Loucy (cell line): ENCODE results near the gene ST6GAL1.

ENCODE experiments used
- H2AFZ ChIP-seq: fragments of 200-600 bp; sonication (generic); 2 replicates; pipeline ENCODE4 v1.6.0; 2016; ENCODE audit warnings: antibody characterized with exemption, mild to moderate bottlenecking, low read length, moderate library complexity
- H3F3A ChIP-seq: fragments of 200-600 bp; 2 replicates; pipeline ENCODE4 v1.6.0; 2016; ENCODE audit warnings: antibody characterized with exemption, low read depth, mild to moderate bottlenecking
- H3K27me3 ChIP-seq: fragments of 200-600 bp; sonication (generic); 2 replicates; pipeline ENCODE4 v1.6.1; 2014; ENCODE audit warnings: low read length, mild to moderate bottlenecking; ENCODE audit not compliant: insufficient read depth, poor library complexity, severe bottlenecking
- H3K36me3 ChIP-seq: fragments of 200-600 bp; sonication (generic); 2 replicates; pipeline ENCODE4 v1.6.1; 2016; ENCODE audit warnings: low read length; ENCODE audit not compliant: insufficient read depth
- H3K4me1 ChIP-seq: fragments of 200-600 bp; sonication (generic); 2 replicates; pipeline ENCODE4 v1.5.1; 2014; ENCODE audit warnings: low read length, mild to moderate bottlenecking; ENCODE audit not compliant: insufficient read depth, poor library complexity, severe bottlenecking
- H3K4me2 ChIP-seq: fragments of 200-600 bp; sonication (generic); 2 replicates; pipeline ENCODE4 v1.6.0; 2014; ENCODE audit warnings: antibody characterized with exemption, low read length, low read depth, mild to moderate bottlenecking; ENCODE audit not compliant: poor library complexity, severe bottlenecking
- H3K4me3 ChIP-seq: fragments of 200-600 bp; sonication (generic); 2 replicates; pipeline ENCODE4 v1.5.1; 2014; ENCODE audit warnings: low read length, mild to moderate bottlenecking, mixed read lengths; ENCODE audit not compliant: poor library complexity, severe bottlenecking
- H3K79me2 ChIP-seq: fragments of 200-600 bp; sonication (generic); 2 replicates; pipeline ENCODE4 v1.6.1; 2014; ENCODE audit warnings: low read length; ENCODE audit not compliant: insufficient read depth
- H3K9ac ChIP-seq: fragments of 200-600 bp; sonication (generic); 2 replicates; pipeline ENCODE4 v1.6.0; 2014; ENCODE audit warnings: mild to moderate bottlenecking, low read depth, low read length, moderate library complexity; ENCODE audit not compliant: poor library complexity, severe bottlenecking
- H3K9me2 ChIP-seq: fragments of 200-600 bp; sonication (generic); replicated peaks from 2 replicates; pipeline ENCODE4 v1.6.1; 2016; ENCODE audit warnings: low read depth, low read length, mixed read lengths
- H3K9me3 ChIP-seq: fragments of 200-600 bp; sonication (generic); 2 replicates; pipeline ENCODE4 v1.6.1; 2014; ENCODE audit warnings: mild to moderate bottlenecking, antibody characterized with exemption, low read length, low read depth; ENCODE audit not compliant: insufficient read depth
- H4K20me1 ChIP-seq: fragments of 200-600 bp; sonication (generic); 2 replicates; pipeline ENCODE4 v1.6.0; 2014; ENCODE audit warnings: antibody characterized with exemption, low read length, mild to moderate bottlenecking; ENCODE audit not compliant: insufficient read depth, poor library complexity, severe bottlenecking
- EZH2phosphoT487 ChIP-seq: fragments of 200-600 bp; IDR thresholded peaks from 2 replicates; pipeline ENCODE4 v1.6.1; 2018; ENCODE audit warnings: antibody characterized with exemption, mild to moderate bottlenecking, moderate library complexity, borderline replicate concordance
- TF ChIP-seq, protein P1 (sequence below): fragments of 200-600 bp; sonication (generic); conservative IDR thresholded peaks from 2 replicates; pipeline ENCODE4 v1.5.1; 2014; ENCODE audit warnings: mild to moderate bottlenecking, antibody characterized with exemption, low read length

The ST6GAL1 gene

GRCh38 chr3:186935133-186935532 is 4.8 kb downstream of the ST6GAL1 start:
- Histone ChIP-seq H3F3A (no peaks in the 10 kb centered on the region), H3K4me1 (peaks cover 21% of the 10 kb centered on the region), H3K9ac (no peak overlapping the region), H3K9me3 (no peaks in the 10 kb centered on the region), H3K9me2 (no peaks in the 10 kb centered on the region), H2AFZ (no peak overlapping the region), H3K79me2 (peaks cover 71% of the 10 kb centered on the region), H3K4me2 (no peak overlapping the region), H4K20me1 (peaks cover 34% of the 10 kb centered on the region), H3K36me3 (no peaks in the 10 kb centered on the region), H3K4me3 (no peak overlapping the region), H3K27me3 (no peaks in the 10 kb centered on the region)
- TF ChIP-seq EZH2phosphoT487: no peak
- TF ChIP-seq, protein P1, sequence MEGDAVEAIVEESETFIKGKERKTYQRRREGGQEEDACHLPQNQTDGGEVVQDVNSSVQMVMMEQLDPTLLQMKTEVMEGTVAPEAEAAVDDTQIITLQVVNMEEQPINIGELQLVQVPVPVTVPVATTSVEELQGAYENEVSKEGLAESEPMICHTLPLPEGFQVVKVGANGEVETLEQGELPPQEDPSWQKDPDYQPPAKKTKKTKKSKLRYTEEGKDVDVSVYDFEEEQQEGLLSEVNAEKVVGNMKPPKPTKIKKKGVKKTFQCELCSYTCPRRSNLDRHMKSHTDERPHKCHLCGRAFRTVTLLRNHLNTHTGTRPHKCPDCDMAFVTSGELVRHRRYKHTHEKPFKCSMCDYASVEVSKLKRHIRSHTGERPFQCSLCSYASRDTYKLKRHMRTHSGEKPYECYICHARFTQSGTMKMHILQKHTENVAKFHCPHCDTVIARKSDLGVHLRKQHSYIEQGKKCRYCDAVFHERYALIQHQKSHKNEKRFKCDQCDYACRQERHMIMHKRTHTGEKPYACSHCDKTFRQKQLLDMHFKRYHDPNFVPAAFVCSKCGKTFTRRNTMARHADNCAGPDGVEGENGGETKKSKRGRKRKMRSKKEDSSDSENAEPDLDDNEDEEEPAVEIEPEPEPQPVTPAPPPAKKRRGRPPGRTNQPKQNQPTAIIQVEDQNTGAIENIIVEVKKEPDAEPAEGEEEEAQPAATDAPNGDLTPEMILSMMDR: no peak

GRCh38 chr3:186937017-186937875 is 6.9 kb downstream of the ST6GAL1 start:
- no peaks in the 10 kb centered on the region for H3K9me3 ChIP-seq
- peaks cover 64% of the 10 kb centered on the region for H3K79me2 ChIP-seq
- no peaks in the 10 kb centered on the region for H3K27me3 ChIP-seq
- no peaks in the 10 kb centered on the region for H3K9me2 ChIP-seq
- no peaks in the 10 kb centered on the region for H3F3A ChIP-seq
- peaks cover 17% of the 10 kb centered on the region for H3K4me1 ChIP-seq
- H3K4me2 ChIP-seq: no peak overlapping the region
- no peaks in the 10 kb centered on the region; the same call in 1 of the 2 replicates for H3K36me3 ChIP-seq
- no peak overlapping the region for H3K9ac ChIP-seq
- peaks cover 31% of the 10 kb centered on the region for H4K20me1 ChIP-seq
- TF ChIP-seq EZH2phosphoT487: no peak
- TF ChIP-seq, protein P1: no peak
- H3K4me3 ChIP-seq: no peak overlapping the region
- no peak overlapping the region for H2AFZ ChIP-seq

GRCh38 chr3:186938716-186939115 is 8.4 kb downstream of the ST6GAL1 start:
- no peak overlapping the region for H3K4me2 ChIP-seq
- no peaks in the 10 kb centered on the region for H3K9me2 ChIP-seq
- H3K79me2 ChIP-seq: peaks cover 54% of the 10 kb centered on the region; the same call in 1 of the 2 replicates
- H3K36me3 ChIP-seq: peaks cover 1% of the 10 kb centered on the region; the same call in 1 of the 2 replicates
- no peak overlapping the region for H3K9ac ChIP-seq
- no peak overlapping the region for H2AFZ ChIP-seq
- H3K4me3 ChIP-seq: no peak overlapping the region
- no peaks in the 10 kb centered on the region for H3K9me3 ChIP-seq
- H3K27me3 ChIP-seq: no peaks in the 10 kb centered on the region
- peaks cover 18% of the 10 kb centered on the region for H4K20me1 ChIP-seq
- TF ChIP-seq EZH2phosphoT487: no peak
- TF ChIP-seq, protein P1: no peak
- H3K4me1 ChIP-seq: peaks cover 4% of the 10 kb centered on the region
- H3F3A ChIP-seq: no peaks in the 10 kb centered on the region
